ENCODE measurements around the gene ADAM12.

Gene ADAM12

GRCh38 chr10:126068322-126068721 is 320.0 kb downstream of the ADAM12 start:
- no peaks in the 10 kb centered on the region for H3K36me3 ChIP-seq (replicated peaks; ENCODE audit: insufficient read depth, low read length)
- peaks cover 6% of the 10 kb centered on the region for H3K27me3 ChIP-seq (replicated peaks; ENCODE audit: insufficient read depth, low read length)

GRCh38 chr10:126066456-126066855 is 321.8 kb downstream of the ADAM12 start:
- H2AFZ ChIP-seq (ENCODE audit: low read length): no peak overlapping the region
- H3K4me1 ChIP-seq (ENCODE audit: low read length): no peaks in the 10 kb centered on the region
- H3K4me3 ChIP-seq (ENCODE audit: low read length): no peak overlapping the region
- H3K36me3 ChIP-seq (replicated peaks; ENCODE audit: insufficient read depth, low read length): no peaks in the 10 kb centered on the region
- H3K9me2 ChIP-seq (replicated peaks; ENCODE audit: insufficient read depth, low read length): no peaks in the 10 kb centered on the region
- DNase-seq: no peak
- H4K20me1 ChIP-seq (ENCODE audit: insufficient read depth, low read length): no peaks in the 10 kb centered on the region
- TF ChIP-seq, protein P1, sequence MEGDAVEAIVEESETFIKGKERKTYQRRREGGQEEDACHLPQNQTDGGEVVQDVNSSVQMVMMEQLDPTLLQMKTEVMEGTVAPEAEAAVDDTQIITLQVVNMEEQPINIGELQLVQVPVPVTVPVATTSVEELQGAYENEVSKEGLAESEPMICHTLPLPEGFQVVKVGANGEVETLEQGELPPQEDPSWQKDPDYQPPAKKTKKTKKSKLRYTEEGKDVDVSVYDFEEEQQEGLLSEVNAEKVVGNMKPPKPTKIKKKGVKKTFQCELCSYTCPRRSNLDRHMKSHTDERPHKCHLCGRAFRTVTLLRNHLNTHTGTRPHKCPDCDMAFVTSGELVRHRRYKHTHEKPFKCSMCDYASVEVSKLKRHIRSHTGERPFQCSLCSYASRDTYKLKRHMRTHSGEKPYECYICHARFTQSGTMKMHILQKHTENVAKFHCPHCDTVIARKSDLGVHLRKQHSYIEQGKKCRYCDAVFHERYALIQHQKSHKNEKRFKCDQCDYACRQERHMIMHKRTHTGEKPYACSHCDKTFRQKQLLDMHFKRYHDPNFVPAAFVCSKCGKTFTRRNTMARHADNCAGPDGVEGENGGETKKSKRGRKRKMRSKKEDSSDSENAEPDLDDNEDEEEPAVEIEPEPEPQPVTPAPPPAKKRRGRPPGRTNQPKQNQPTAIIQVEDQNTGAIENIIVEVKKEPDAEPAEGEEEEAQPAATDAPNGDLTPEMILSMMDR (IDR thresholded peaks at IDR 0.05; ENCODE audit: low read length): no peak
- TF ChIP-seq EZH2 (optimal IDR thresholded peaks at IDR 0.05; ENCODE audit: low read depth, low read length): no peak
- no peak for TF ChIP-seq EZH2phosphoT487 (IDR thresholded peaks at IDR 0.05; ENCODE audit: low read length)
- no peaks in the 10 kb centered on the region for H3F3A ChIP-seq (ENCODE audit: insufficient read depth, low read length)
- H3K79me2 ChIP-seq (ENCODE audit: low read length): no peaks in the 10 kb centered on the region
- no peak overlapping the region for H3K4me2 ChIP-seq (ENCODE audit: low read depth, low read length)
- H3K27ac ChIP-seq (ENCODE audit: low read length): no peak overlapping the region
- no peaks in the 10 kb centered on the region for H3K9me3 ChIP-seq (replicated peaks; ENCODE audit: insufficient read depth, low read length)
- peaks cover 1% of the 10 kb centered on the region for H3K27me3 ChIP-seq (replicated peaks; ENCODE audit: insufficient read depth, low read length)
- no peak overlapping the region for H3K9ac ChIP-seq (ENCODE audit: low read length)

More at GRCh38 chr10:126068322-126068721, 320.0 kb downstream of the ADAM12 start:
- no peak overlapping the region for H2AFZ ChIP-seq (ENCODE audit: low read length)
- DNase-seq: no peak
- H3K4me1 ChIP-seq (ENCODE audit: low read length): no peaks in the 10 kb centered on the region
- no peaks in the 10 kb centered on the region for H3K9me2 ChIP-seq (replicated peaks; ENCODE audit: insufficient read depth, low read length)
- H3K4me3 ChIP-seq (ENCODE audit: low read length): no peak overlapping the region
- H4K20me1 ChIP-seq (ENCODE audit: insufficient read depth, low read length): no peaks in the 10 kb centered on the region
- no peaks in the 10 kb centered on the region for H3K79me2 ChIP-seq (ENCODE audit: low read length)
- no peak overlapping the region for H3K9ac ChIP-seq (ENCODE audit: low read length)
- no peak overlapping the region for H3K4me2 ChIP-seq (ENCODE audit: low read depth, low read length)
- TF ChIP-seq, protein P1 (IDR thresholded peaks at IDR 0.05; ENCODE audit: low read length): no peak
- no peak for TF ChIP-seq EZH2phosphoT487 (IDR thresholded peaks at IDR 0.05; ENCODE audit: low read length)
- no peak for TF ChIP-seq EZH2 (optimal IDR thresholded peaks at IDR 0.05; ENCODE audit: low read depth, low read length)
- no peaks in the 10 kb centered on the region for H3F3A ChIP-seq (ENCODE audit: insufficient read depth, low read length)
- no peaks in the 10 kb centered on the region for H3K9me3 ChIP-seq (replicated peaks; ENCODE audit: insufficient read depth, low read length)
- no peak overlapping the region for H3K27ac ChIP-seq (ENCODE audit: low read length)

- no peak for DNase-seq
- no peaks in the 10 kb centered on the region for H3K9me2 ChIP-seq (replicated peaks; ENCODE audit: insufficient read depth, low read length)
- H3K27me3 ChIP-seq (replicated peaks; ENCODE audit: insufficient read depth, low read length): no peaks in the 10 kb centered on the region; the same call in none of the 2 replicates
Observed at GRCh38 chr10:126065751-126066377, 322.4 kb downstream of the ADAM12 start.

GRCh38 chr10:126064512-126064911 is 323.8 kb downstream of the ADAM12 start:
- Histone ChIP-seq H3K4me2 (ENCODE audit: low read depth, low read length) (no peak overlapping the region), H3K9ac (ENCODE audit: low read length) (no peak overlapping the region), H2AFZ (ENCODE audit: low read length) (no peak overlapping the region), H3K4me3 (ENCODE audit: low read length) (no peak overlapping the region), H3K27me3 (replicated peaks; ENCODE audit: insufficient read depth, low read length) (no peaks in the 10 kb centered on the region; the same call in none of the 2 replicates), H3F3A (ENCODE audit: insufficient read depth, low read length) (no peaks in the 10 kb centered on the region), H4K20me1 (ENCODE audit: insufficient read depth, low read length) (no peaks in the 10 kb centered on the region), H3K36me3 (replicated peaks; ENCODE audit: insufficient read depth, low read length) (no peaks in the 10 kb centered on the region), H3K4me1 (ENCODE audit: low read length) (no peaks in the 10 kb centered on the region), H3K79me2 (ENCODE audit: low read length) (no peaks in the 10 kb centered on the region), H3K9me2 (replicated peaks; ENCODE audit: insufficient read depth, low read length) (no peaks in the 10 kb centered on the region), H3K9me3 (replicated peaks; ENCODE audit: insufficient read depth, low read length) (no peaks in the 10 kb centered on the region), H3K27ac (ENCODE audit: low read length) (no peak overlapping the region)
- TF ChIP-seq, protein P1 (IDR thresholded peaks at IDR 0.05; ENCODE audit: low read length): no peak
- TF ChIP-seq EZH2phosphoT487 (IDR thresholded peaks at IDR 0.05; ENCODE audit: low read length): no peak
- no peak for TF ChIP-seq EZH2 (optimal IDR thresholded peaks at IDR 0.05; ENCODE audit: low read depth, low read length)
- DNase-seq: no peak

More at GRCh38 chr10:126065751-126066377, 322.4 kb downstream of the ADAM12 start:
- H3K4me1 ChIP-seq (ENCODE audit: low read length): no peaks in the 10 kb centered on the region
- no peaks in the 10 kb centered on the region for H3K36me3 ChIP-seq (replicated peaks; ENCODE audit: insufficient read depth, low read length)
- H2AFZ ChIP-seq (ENCODE audit: low read length): no peak overlapping the region
- H3K27ac ChIP-seq (ENCODE audit: low read length): no peak overlapping the region
- no peaks in the 10 kb centered on the region for H3K79me2 ChIP-seq (ENCODE audit: low read length)
- H3K9me3 ChIP-seq (replicated peaks; ENCODE audit: insufficient read depth, low read length): no peaks in the 10 kb centered on the region
- no peaks in the 10 kb centered on the region for H4K20me1 ChIP-seq (ENCODE audit: insufficient read depth, low read length)
- TF ChIP-seq EZH2 (optimal IDR thresholded peaks at IDR 0.05; ENCODE audit: low read depth, low read length) (no peak), EZH2phosphoT487 (IDR thresholded peaks at IDR 0.05; ENCODE audit: low read length) (no peak)
- H3F3A ChIP-seq (ENCODE audit: insufficient read depth, low read length): no peaks in the 10 kb centered on the region
- no peak overlapping the region for H3K9ac ChIP-seq (ENCODE audit: low read length)
- H3K4me3 ChIP-seq (ENCODE audit: low read length): no peak overlapping the region
- no peak overlapping the region for H3K4me2 ChIP-seq (ENCODE audit: low read depth, low read length)
